ENCODE measurements around the gene NEU1.
"Not testable (repeated sequence)": the region's sequence is repeated elsewhere in the genome, so short reads cannot be mapped to it uniquely, and the experiment has no call there.

Gene NEU1

DNA sequence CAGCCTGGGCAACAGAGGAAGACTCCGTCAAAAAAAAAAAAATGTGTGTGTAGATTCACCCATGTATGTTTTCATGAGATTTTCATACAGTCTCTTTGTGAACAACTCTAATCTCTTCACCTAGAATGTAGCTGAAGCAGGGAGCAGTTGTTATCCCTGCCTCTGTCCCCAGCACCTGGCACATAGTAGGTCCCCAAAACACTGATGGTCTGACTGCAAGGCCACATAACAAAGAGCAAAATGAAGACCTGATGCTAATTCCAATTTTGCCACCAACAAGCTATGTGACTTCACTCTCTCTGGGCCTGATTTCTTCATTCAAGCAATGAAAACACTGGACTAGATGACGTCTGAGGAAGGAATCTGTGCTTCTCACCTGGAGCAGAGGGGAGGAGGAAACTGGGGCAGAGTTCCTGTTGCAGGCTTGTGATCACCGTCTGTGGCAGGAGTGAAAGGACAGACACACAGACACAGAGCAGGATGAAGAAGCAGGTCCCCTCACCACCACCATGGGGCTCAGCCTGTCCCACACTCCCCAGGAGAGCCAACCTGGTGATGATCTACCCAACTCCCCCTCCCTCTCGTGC, 11.6 kb upstream of the NEU1 start:
- DNase-seq (ENCODE audit: low read depth in 2 of 2), result no peak

DNA sequence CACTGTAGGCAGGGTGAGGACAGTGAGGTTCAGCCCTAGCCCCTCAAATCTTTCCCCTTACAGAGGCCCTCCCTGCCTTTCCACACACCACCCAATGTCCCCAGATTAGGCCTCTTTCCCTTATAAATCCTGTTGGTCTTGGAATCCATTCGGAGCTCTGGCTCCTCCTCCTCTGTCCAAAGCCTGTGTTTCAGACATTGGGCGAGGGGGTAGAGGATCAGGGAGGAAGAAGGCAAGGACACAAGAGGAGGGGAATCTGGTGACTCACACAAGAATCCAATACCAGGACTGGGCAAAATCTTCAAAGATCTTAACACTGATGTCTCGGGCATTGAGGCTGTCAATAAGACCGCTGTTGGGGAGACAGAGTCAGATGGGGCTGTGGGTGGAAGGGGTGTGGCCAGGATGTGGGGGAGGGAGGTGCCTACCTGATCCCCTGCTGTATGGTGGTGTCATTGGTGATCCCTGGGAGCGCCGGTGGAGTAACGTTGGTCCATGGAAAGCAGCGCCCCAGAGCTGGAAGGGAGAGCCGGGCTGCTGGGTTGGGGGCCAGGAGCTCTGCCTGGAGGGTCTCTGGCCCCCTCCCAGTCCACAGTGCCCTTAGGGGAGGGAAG, 8.5 kb upstream of the NEU1 start:
- no peak for DNase-seq (ENCODE audit: low read depth in 2 of 2)

- DNase-seq (ENCODE audit: low read depth in 2 of 2), result no peak
Measured at GRCh38 chr6:31870385-31870921, 7.8 kb upstream of the NEU1 start.

DNA sequence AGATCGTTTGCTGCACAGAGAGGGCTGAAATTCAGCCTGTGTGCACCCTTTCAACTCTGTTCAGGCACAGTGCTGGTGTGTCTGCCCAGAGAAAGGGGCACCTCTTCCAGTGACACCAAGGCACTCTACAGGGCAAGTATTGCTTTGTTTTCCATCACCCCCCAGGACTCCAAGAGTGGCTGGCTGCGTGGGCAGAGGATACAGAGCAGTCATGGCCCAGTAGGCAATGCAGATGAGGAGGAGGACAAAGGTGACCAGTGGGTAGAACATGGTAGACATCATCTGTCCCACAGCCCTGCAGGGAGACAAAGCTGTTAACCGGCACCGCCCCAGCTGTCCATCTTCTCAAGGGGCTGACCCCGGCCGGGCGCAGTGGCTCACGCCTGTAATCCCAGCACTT, 6.7 kb upstream of the NEU1 start:
- no peak for DNase-seq (ENCODE audit: low read depth in 2 of 2)

DNA sequence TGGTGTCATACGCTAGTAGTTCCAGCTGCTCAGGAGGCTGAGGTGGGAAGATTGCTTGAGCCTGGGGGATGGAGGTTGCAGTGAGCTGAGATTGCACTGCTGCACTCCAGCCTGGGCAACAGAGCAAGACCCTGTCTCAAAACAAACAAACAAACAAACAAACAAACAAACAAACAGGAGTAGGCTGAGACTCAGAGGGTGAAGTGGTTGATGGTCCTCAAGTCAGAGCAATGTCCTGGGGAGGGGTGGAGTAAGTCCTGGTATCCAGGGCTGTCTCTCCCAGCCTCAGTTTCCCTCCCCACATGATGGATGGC, 6.0 kb upstream of the NEU1 start:
- DNase-seq (ENCODE audit: low read depth in 2 of 2), result not testable (repeated sequence)

GRCh38 chr6:31865205-31866118, 2.8 kb upstream of the NEU1 start:
- DNase-seq (ENCODE audit: low read depth in 2 of 2), result no peak

DNA sequence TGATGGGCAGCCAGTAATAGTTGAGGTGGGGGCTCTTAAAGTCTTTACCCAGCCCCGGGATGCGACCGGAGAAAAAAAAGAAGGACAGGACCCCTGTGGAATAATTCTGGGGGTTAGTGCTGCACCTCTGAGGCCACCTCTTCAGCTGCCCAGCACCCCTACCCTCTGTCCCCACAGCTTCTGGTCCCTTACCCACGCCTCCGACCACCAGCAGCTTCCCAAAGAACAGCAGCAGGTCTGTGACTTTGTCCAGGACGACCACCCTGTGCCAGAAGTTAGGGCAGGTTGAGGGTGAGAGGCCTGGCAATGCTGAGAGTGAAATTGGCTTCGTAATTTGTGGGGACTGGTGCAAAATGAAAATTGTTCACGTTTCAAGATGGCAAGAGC, 2.2 kb upstream of the NEU1 start:
- no peak for DNase-seq (ENCODE audit: low read depth in 2 of 2)

GRCh38 chr6:31864123-31864562, 1.5 kb upstream of the NEU1 start:
- not testable (repeated sequence) for DNase-seq (ENCODE audit: low read depth in 2 of 2)

- no peak for DNase-seq (ENCODE audit: low read depth in 2 of 2)
Measured at GRCh38 chr6:31861919-31862343, 690 bp downstream of the NEU1 start.

- DNase-seq (ENCODE audit: low read depth in 2 of 2), result no peak
Measured at GRCh38 chr6:31861150-31861549, 1.5 kb downstream of the NEU1 start.

DNA sequence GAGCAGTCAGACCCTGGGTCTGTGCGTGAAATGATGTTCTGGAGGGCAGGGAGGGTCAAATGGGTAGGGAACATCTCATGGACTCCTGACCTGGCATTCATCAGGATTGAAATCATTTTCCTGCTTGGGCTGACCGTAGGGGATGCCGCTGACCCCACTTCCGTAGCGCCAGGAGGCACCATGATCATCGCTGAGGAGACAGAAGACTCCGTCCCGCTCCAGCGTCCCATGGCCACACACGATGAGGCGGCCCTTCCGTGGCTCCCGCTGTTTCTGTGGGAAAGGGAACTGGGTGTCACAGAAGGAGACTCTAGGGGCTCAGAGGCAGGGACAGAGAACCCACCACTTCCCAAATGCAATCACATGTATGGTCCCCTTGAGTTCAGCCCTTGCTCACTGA, 2.3 kb downstream of the NEU1 start:
- DNase-seq (ENCODE audit: low read depth in 2 of 2), result no peak

GRCh38 chr6:31859923-31860322, 2.7 kb downstream of the NEU1 start:
- DNase-seq (ENCODE audit: low read depth in 2 of 2), result no peak

GRCh38 chr6:31858707-31859106, 3.9 kb downstream of the NEU1 start:
- no peak for DNase-seq (ENCODE audit: low read depth in 2 of 2)

- not testable (repeated sequence) for DNase-seq (ENCODE audit: low read depth in 2 of 2)
Measured at GRCh38 chr6:31857774-31858173, 4.8 kb downstream of the NEU1 start.

- not testable (repeated sequence) for DNase-seq (ENCODE audit: low read depth in 2 of 2)
Measured at GRCh38 chr6:31851980-31852718, 10.5 kb downstream of the NEU1 start.

GRCh38 chr6:31851485-31851832, 11.2 kb downstream of the NEU1 start:
- DNase-seq (ENCODE audit: low read depth in 2 of 2), result no peak

GRCh38 chr6:31850765-31851484, 11.7 kb downstream of the NEU1 start:
- DNase-seq (ENCODE audit: low read depth in 2 of 2), result no peak

- no peak for DNase-seq (ENCODE audit: low read depth in 2 of 2)
Measured at GRCh38 chr6:31847276-31847978, 15.2 kb downstream of the NEU1 start.

DNA sequence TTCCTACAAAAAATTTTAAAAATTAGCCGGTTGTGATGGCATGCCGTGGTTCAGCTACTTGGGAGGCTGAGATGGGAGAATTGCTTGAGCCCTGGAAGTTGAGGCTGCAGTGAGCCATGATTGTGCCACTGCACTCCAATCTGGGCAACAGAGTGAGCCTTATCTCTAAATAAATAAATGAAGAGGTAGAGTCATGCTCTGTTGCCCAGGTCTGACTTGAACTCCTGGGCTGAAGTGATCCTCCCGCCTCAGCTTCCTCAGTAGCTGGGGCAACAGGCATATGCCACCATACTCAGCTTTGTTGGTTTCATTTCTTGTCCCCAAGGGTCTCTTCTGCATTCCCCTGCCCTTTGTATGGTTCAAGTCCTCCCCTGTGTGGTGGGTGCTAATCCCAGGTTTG, 18.1 kb downstream of the NEU1 start:
- DNase-seq (ENCODE audit: low read depth in 2 of 2), result no peak

DNA sequence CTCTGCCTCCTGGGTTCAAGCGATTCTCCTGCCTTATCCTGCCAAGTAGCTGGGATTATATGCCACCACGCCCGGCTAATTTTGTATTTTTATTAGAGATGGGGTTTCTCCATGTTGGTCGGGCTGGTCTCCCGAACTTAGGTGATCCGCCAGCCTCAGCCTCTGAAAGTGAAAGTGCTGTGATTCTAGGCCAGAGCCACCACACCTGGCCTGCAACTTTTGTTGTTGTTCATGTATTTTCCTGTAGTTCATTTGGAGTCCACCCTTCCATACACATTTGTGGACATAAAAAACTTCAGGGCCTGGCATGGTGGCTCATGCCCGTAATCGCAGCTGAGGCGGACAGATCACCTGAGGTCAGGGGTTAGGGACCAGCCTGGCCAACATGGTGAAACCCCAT, 20.6 kb downstream of the NEU1 start:
- no peak for DNase-seq (ENCODE audit: low read depth in 2 of 2)

DNA sequence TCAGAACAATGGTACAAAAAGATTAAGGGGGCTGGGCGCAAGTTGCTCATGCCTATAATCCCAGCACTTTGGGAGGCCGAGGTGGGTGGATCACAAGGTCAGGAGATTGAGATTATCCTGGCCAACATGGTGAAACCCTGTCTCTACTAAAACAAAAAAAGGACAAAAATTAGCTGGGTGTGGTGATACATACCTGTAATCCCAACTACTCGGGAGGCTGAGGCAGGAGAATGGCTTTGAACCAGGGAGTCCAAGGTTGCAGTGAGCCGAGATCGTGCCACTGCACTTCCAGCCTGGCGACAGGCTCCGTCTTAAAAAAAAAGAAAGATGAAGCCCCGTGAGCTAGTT, 22.9 kb downstream of the NEU1 start:
- DNase-seq (ENCODE audit: low read depth in 2 of 2), result not testable (repeated sequence)

All from stimulated activated CD4-positive, alpha-beta T cell treated with anti-CD3 and anti-CD28 coated beads, Interleukin-12 subunit alpha, Interleukin-12 subunit beta, amount 100 ng/mL, for 24 hours (primary cell).